Uterus (tissue), 4 donors: ENCODE measurements around the gene SYTL3. TPM values are rescaled to one million over a fixed set of nuclear protein-coding genes. Genes with fewer than 3 reads are reported as not detected.

ENCODE experiments used
- DNase-seq, 2 donors: peaks; one replicate each; pipeline ENCODE4 v3.0.0-alpha.2; 2019 to 2020
- H3K27ac ChIP-seq, 2 donors: fragments of 200-600 bp; sonication (generic); 1 replicate in 1 of 2; 2 replicates in 1 of 2; pipeline ENCODE4 v1.5.1; 2016 to 2018
- H3K27me3 ChIP-seq, 2 donors: fragments of 200-600 bp; sonication (generic); one replicate each; pipeline ENCODE4 v1.5.1; 2018 to 2019; ENCODE audit warnings: control low read depth in 1 of 2
- H3K36me3 ChIP-seq, 2 donors: fragments of 200-600 bp; sonication (generic); one replicate each; pipeline ENCODE4 v1.5.1; 2019; ENCODE audit warnings: control low read depth in 1 of 2
- H3K4me1 ChIP-seq, 2 donors: fragments of 200-600 bp; sonication (generic); one replicate each; pipeline ENCODE4 v1.5.1; 2018 to 2019; ENCODE audit warnings: control low read depth in 1 of 2
- H3K4me3 ChIP-seq, 2 donors: fragments of 200-600 bp; sonication (generic); 1 replicate in 1 of 2; 2 replicates in 1 of 2; pipeline ENCODE4 v1.5.1; 2018 to 2019; ENCODE audit warnings: mild to moderate bottlenecking in 1 of 2
- H3K9me3 ChIP-seq, 2 donors: fragments of 200-600 bp; sonication (generic); one replicate each; pipeline ENCODE4 v1.5.1; 2019; ENCODE audit warnings: control low read depth in 1 of 2
- CTCF ChIP-seq, 4 experiments: fragments of 200-600 bp in 2 of 4; fragments of 450-650 bp in 2 of 4; sonication (generic) in 2 of 4; IDR thresholded peaks; one replicate each; pipeline ENCODE4 v1.5.1; 2016 to 2019; ENCODE audit warnings: antibody characterized with exemption in 4 of 4, mild to moderate bottlenecking in 2 of 4, moderate library complexity in 1 of 4
- POLR2A ChIP-seq, 2 donors: fragments of 450-650 bp; IDR thresholded peaks; one replicate each; pipeline ENCODE4 v1.6.1; 2016; ENCODE audit warnings: antibody characterized with exemption in 2 of 2, mild to moderate bottlenecking in 1 of 2, moderate library complexity in 1 of 2
- intact Hi-C: fragments of 100-400 bp; cut with DNase I; formaldehyde crosslinking; loops from one replicate; pipeline ENCODE4 v1.15.1; 2023; ENCODE audit warnings: low total_unique reads
- total RNA-seq, 4 donors: library from RNA; depleted of rRNA in 3 of 4; stranded (reverse); fragments of >200 nt in 3 of 4; gene quantifications; one replicate each; pipeline versions ENCODE4 v1.1.0 to v1.2.4, GENCODE V29; 2014 to 2023
- donor health status: DM: yes; HTN: yes; CAD: no.

The SYTL3 gene
- total RNA-seq, 4 donors from 2014 or later = 0.51 to 12.4 (median 3.3) TPM

GRCh38 chr6:158624684-158625682 lies 24.9 kb upstream of the SYTL3 start:
- peak in 1 of 2 donors; percentile 10 for DNase-seq
- H3K4me3 ChIP-seq = no peak overlapping the region
- no peaks in the 10 kb centered on the region for H3K9me3 ChIP-seq
- H3K4me1 ChIP-seq = no peaks in the 10 kb centered on the region
- no peaks in the 10 kb centered on the region for H3K36me3 ChIP-seq
- H3K27ac ChIP-seq = peak overlapping the region in 1 of 2 donors; percentile 14
- intact Hi-C loops = no loop called here
- H3K27me3 ChIP-seq = no peaks in the 10 kb centered on the region
- TF ChIP-seq CTCF (IDR thresholded peaks at IDR 0.05) (no peak), POLR2A (IDR thresholded peaks at IDR 0.05) (no peak)

GRCh38 chr6:158625881-158626305 lies 24.0 kb upstream of the SYTL3 start:
- H3K4me3 ChIP-seq = no peak overlapping the region
- no peaks in the 10 kb centered on the region for H3K9me3 ChIP-seq
- TF ChIP-seq CTCF (IDR thresholded peaks at IDR 0.05) (no peak), POLR2A (IDR thresholded peaks at IDR 0.05) (no peak)
- no peaks in the 10 kb centered on the region for H3K36me3 ChIP-seq
- H3K27ac ChIP-seq = peak overlapping the region in 1 of 2 donors; percentile 14
- DNase-seq = peak in 1 of 2 donors; percentile 39
- intact Hi-C loops = no loop called here
- H3K27me3 ChIP-seq = no peaks in the 10 kb centered on the region
- peaks cover 0 to 3% of the 10 kb centered on the region in 2 donors for H3K4me1 ChIP-seq

- H3K9me3 ChIP-seq = no peaks in the 10 kb centered on the region
- H3K4me3 ChIP-seq = no peak overlapping the region
- no peak for TF ChIP-seq CTCF (IDR thresholded peaks at IDR 0.05)
- no peak for DNase-seq
- intact Hi-C loops = no loop called here
- peak overlapping the region; percentile 21 to 27 for H3K27ac ChIP-seq
- H3K36me3 ChIP-seq = no peaks in the 10 kb centered on the region
- no peaks in the 10 kb centered on the region for H3K27me3 ChIP-seq
- peaks cover 0 to 4% of the 10 kb centered on the region in 2 donors for H3K4me1 ChIP-seq
These were observed 23.3 kb upstream of the SYTL3 start for GRCh38 chr6:158626360-158627167.

GRCh38 chr6:158627168-158627939 lies 22.5 kb upstream of the SYTL3 start:
- DNase-seq = no peak
- peaks cover 0 to 4% of the 10 kb centered on the region in 2 donors for H3K4me1 ChIP-seq
- intact Hi-C loops = no loop called here
- no peaks in the 10 kb centered on the region for H3K27me3 ChIP-seq
- H3K27ac ChIP-seq = peak overlapping the region; percentile 1 to 21
- no peaks in the 10 kb centered on the region for H3K9me3 ChIP-seq
- H3K36me3 ChIP-seq = no peaks in the 10 kb centered on the region
- TF ChIP-seq CTCF (IDR thresholded peaks at IDR 0.05) (no peak), POLR2A (IDR thresholded peaks at IDR 0.05) (no peak)
- no peak overlapping the region for H3K4me3 ChIP-seq
